HepG2 (cell line): ENCODE data around the gene LMF2. TPM values are rescaled to one million over a fixed set of nuclear protein-coding genes. Genes with fewer than 3 reads are reported as not detected.

ENCODE experiments used
- ATAC-seq: fragments of 200-7000 bp; cut with Tn5 transposase; 3 replicates; pipeline ENCODE4 v1.9.1; 2020; ENCODE audit warnings: mild to moderate bottlenecking, moderate library complexity
- BruUV-seq: library from RNA; stranded (reverse); fragments of 400-500 nt; replicated peaks from 2 replicates; lab custom pipeline; 2021; lab: Mats Ljungman, UMichigan
- CTCF ChIA-PET: fragments of 300-600 bp; formaldehyde crosslinking; extraction: SDS; loops from one replicate; lab custom pipeline; 2021; ENCODE audit warnings: low total read pairs, inconsistent platforms, low intra/inter-chr PET ratio; lab: Yijun Ruan, JAX
- POLR2A ChIA-PET: fragments of 350-600 bp; sonication (Branson Sonifier 250); formaldehyde crosslinking; loops from one replicate; lab custom pipeline; 2020; ENCODE audit warnings: antibody characterized with exemption, inconsistent platforms; lab: Yijun Ruan, JAX
- DNase-seq: peaks from one replicate; pipeline ENCODE4 v3.0.0-alpha.2; 2015; ENCODE audit warnings: low spot score
- FAIRE-seq: peaks from 3 replicates; lab custom pipeline; 2011; peaks lifted over from hg19 to GRCh38; lab: Jason Lieb, UNC
- H2AFZ ChIP-seq: one replicate; pipeline ENCODE4 v1.6.1; 2011; ENCODE audit warnings: low read length, inconsistent platforms
- H3K27ac ChIP-seq: fragments of 300-600 bp; 3 replicates; pipeline ENCODE4 v1.8.0; 2011; ENCODE audit warnings: mixed run types, mild to moderate bottlenecking, mixed read lengths, low read length, inconsistent platforms; ENCODE audit not compliant: insufficient read depth; ENCODE audit errors: extremely low read length
- H3K27me3 ChIP-seq, 2 experiments: fragments of 200-600 bp in 1 of 2; 2 replicates in 1 of 2; 3 replicates in 1 of 2; pipeline versions ENCODE4 v1.6.0 to v1.8.0; 2011; ENCODE audit warnings: low read length in 2 of 2, mild to moderate bottlenecking in 2 of 2, moderate library complexity in 2 of 2, inconsistent platforms in 1 of 2; ENCODE audit not compliant: insufficient read depth in 2 of 2, control insufficient read depth in 1 of 2
- H3K36me3 ChIP-seq, 2 experiments: fragments of 200-600 bp in 1 of 2; replicated peaks in 1 of 2; 2 replicates in 1 of 2; 3 replicates in 1 of 2; pipeline versions ENCODE4 v1.5.1 to v1.8.0; 2011; ENCODE audit warnings: low read length in 2 of 2, inconsistent platforms in 1 of 2; ENCODE audit not compliant: insufficient read depth in 2 of 2, control insufficient read depth in 1 of 2
- H3K4me1 ChIP-seq: 2 replicates; pipeline ENCODE4 v1.5.1; 2012; ENCODE audit warnings: low read length, inconsistent platforms; ENCODE audit not compliant: insufficient read depth
- H3K4me2 ChIP-seq: 2 replicates; pipeline ENCODE4 v1.6.0; 2011; ENCODE audit warnings: low read depth, low read length, inconsistent platforms
- H3K4me3 ChIP-seq, 3 experiments: fragments of 200-600 bp in 1 of 3; sonication (generic), shearing (Covaris generic) in 1 of 3; replicated peaks in 1 of 3; 2 replicates each; pipeline ENCODE4 v1.5.1; 2011 to 2016; ENCODE audit warnings: low read length in 3 of 3, inconsistent platforms in 2 of 3, low read depth in 2 of 3, mild to moderate bottlenecking in 2 of 3, control low read depth in 1 of 3, mixed read lengths in 1 of 3; ENCODE audit not compliant: insufficient read depth in 1 of 3
- H3K79me2 ChIP-seq: one replicate; pipeline ENCODE4 v1.6.1; 2011; ENCODE audit warnings: low read length, inconsistent platforms; ENCODE audit not compliant: insufficient read depth
- H3K9ac ChIP-seq: 2 replicates; pipeline ENCODE4 v1.6.0; 2011; ENCODE audit warnings: mild to moderate bottlenecking, low read depth, low read length, inconsistent platforms; ENCODE audit not compliant: insufficient read depth
- H3K9me3 ChIP-seq: 2 replicates; pipeline ENCODE4 v1.5.1; 2012; ENCODE audit warnings: mild to moderate bottlenecking, low read length
- H4K20me1 ChIP-seq: 2 replicates; pipeline ENCODE4 v1.6.0; 2011; ENCODE audit warnings: inconsistent platforms, mild to moderate bottlenecking, low read length, moderate library complexity; ENCODE audit not compliant: insufficient read depth
- ARID3A ChIP-seq: IDR thresholded peaks from 2 replicates; pipeline ENCODE4 v1.6.1; 2012; ENCODE audit warnings: low read depth, low read length, improper control_type of control experiment
- CSRNP2 ChIP-seq: sonication (generic); formaldehyde crosslinking; conservative IDR thresholded peaks from 2 replicates; pipeline ENCODE4 v1.8.0; 2022; ENCODE audit warnings: low read depth, missing genetic modification reagents
- HINFP ChIP-seq: sonication (generic); formaldehyde crosslinking; IDR thresholded peaks from 2 replicates; pipeline ENCODE4 v1.4.0; 2020; ENCODE audit warnings: low read depth, mild to moderate bottlenecking, missing genetic modification reagents
- MBD4 ChIP-seq: IDR thresholded peaks from 2 replicates; pipeline ENCODE4 v1.6.1; 2012; ENCODE audit warnings: low read length, inconsistent platforms, borderline replicate concordance
- NFYB ChIP-seq: sonication (generic); formaldehyde crosslinking; IDR thresholded peaks from 2 replicates; pipeline ENCODE4 v1.4.0; 2020; ENCODE audit warnings: missing genetic modification reagents
- PAWR ChIP-seq: sonication (generic); formaldehyde crosslinking; IDR thresholded peaks from 2 replicates; pipeline ENCODE4 v1.4.0; 2020; ENCODE audit warnings: missing genetic modification reagents, mild to moderate bottlenecking, borderline replicate concordance
- PCBP1 ChIP-seq: fragments of 200-400 bp; formaldehyde crosslinking; IDR thresholded peaks from 2 replicates; pipeline ENCODE4 v1.6.1; 2017; ENCODE audit warnings: mild to moderate bottlenecking, low read depth, low read length, borderline replicate concordance
- RNF219 ChIP-seq: sonication (generic); formaldehyde crosslinking; IDR thresholded peaks from 2 replicates; pipeline ENCODE4 v1.5.0; 2020; ENCODE audit warnings: mild to moderate bottlenecking, missing genetic modification reagents
- SETDB1 ChIP-seq: sonication (generic); formaldehyde crosslinking; IDR thresholded peaks from 2 replicates; pipeline ENCODE4 v1.5.1; 2020; ENCODE audit warnings: missing genetic modification reagents, mild to moderate bottlenecking, borderline replicate concordance
- THAP11 ChIP-seq: IDR thresholded peaks from 2 replicates; pipeline ENCODE4 v1.6.1; 2016; ENCODE audit warnings: missing biosample characterization, missing genetic modification reagents
- ZNF3 ChIP-seq: IDR thresholded peaks from 2 replicates; pipeline ENCODE4 v1.7.0; 2017; ENCODE audit warnings: inconsistent platforms
- ZNF556 ChIP-seq: sonication (generic); formaldehyde crosslinking; IDR thresholded peaks from 2 replicates; pipeline ENCODE4 v1.4.0; 2020; ENCODE audit warnings: mild to moderate bottlenecking, missing genetic modification reagents, borderline replicate concordance
- ZNF577 ChIP-seq: sonication (generic); formaldehyde crosslinking; IDR thresholded peaks from 2 replicates; pipeline ENCODE4 v1.4.0; 2020; ENCODE audit warnings: mild to moderate bottlenecking, low read depth, missing genetic modification reagents, borderline replicate concordance
- ZSCAN9 ChIP-seq: IDR thresholded peaks from 2 replicates; pipeline ENCODE4 v1.6.1; 2016; ENCODE audit warnings: borderline replicate concordance
- WGBS: methylation state at CpG from one replicate; pipeline ENCODE4 v1.1.6; 2017; ENCODE audit warnings: low lambda C conversion rate; 5-methylcytosine and 5-hydroxymethylcytosine counted together
- in situ Hi-C: cut with HindIII; loops from 2 replicates; pipeline ENCODE4 v1.10.0; 2017; ENCODE audit warnings: low pct_unique_long_range_greater_than_20kb; ENCODE audit not compliant: extremely low pct_ligation_motif_present
- intact Hi-C: fragments of 100-400 bp; cut with micrococcal nuclease; formaldehyde crosslinking; loops from one replicate; pipeline ENCODE4 v1.10.0; 2022; ENCODE audit not compliant: unreplicated experiment
- polyA plus RNA-seq, 8 experiments: library from polyadenylated mRNA; depleted of rRNA in 3 of 8; stranded (reverse) in 7 of 8; unstranded in 1 of 8; fragments of >200 nt; fragmentation: Illumina TruSeq in 4 of 8; extraction: Trizol in 4 of 8; gene quantifications; 2 replicates each; pipeline versions ENCODE4 v1.2.1 to v1.2.3, GENCODE V29; 2011 to 2016; ENCODE audit warnings: low read depth in 4 of 8, missing spikeins in 1 of 8, mixed read lengths in 1 of 8; ENCODE audit not compliant: insufficient read depth in 1 of 8
- total RNA-seq, 5 experiments: library from RNA; depleted of rRNA; stranded (reverse); fragments of >200 nt; fragmentation: Illumina TruSeq; extraction: Trizol; gene quantifications; 2 replicates each; pipeline ENCODE4 v1.2.3, GENCODE V29; 2016; ENCODE audit warnings: low read depth in 1 of 5

LMF2 gene
- total and polyA plus RNA-seq, 2 of the 13 experiments (the other 11 are each of a cell fraction or from before 2014, with no cell fraction given): 23.3 to 30.6 TPM

- TF ChIP-seq ZSCAN9: no peak
- TF ChIP-seq NFYB: 0 out of 2 replicates have a peak, but pooled peaks have one; percentile 17
Observed at GRCh38 chr22:50507421-50507990, at the start of gene LMF2 (continued).

- intact Hi-C loops (no loop called here), in situ Hi-C loops (no loop called here)
- Histone ChIP-seq H2AFZ (no peak overlapping the region), H3K4me1 (peaks cover 10% of the 10 kb centered on the region), H3K9me3 (no peaks in the 10 kb centered on the region), H3K9ac (no peak overlapping the region), H3K27ac (no peak overlapping the region), H3K36me3 (no peaks in the 10 kb centered on the region), H4K20me1 (no peaks in the 10 kb centered on the region), H3K4me3 (no peak overlapping the region), H3K4me2 (no peak overlapping the region), H3K27me3 (peaks cover 0 to 29% of the 10 kb centered on the region in 2 experiments; a peak in 2 of 5 replicates), H3K79me2 (no peaks in the 10 kb centered on the region)
- no peak for FAIRE-seq
- ChIA-PET CTCF (no interaction called here), POLR2A (interaction anchor here (1.0 to 1.1 kb wide), 2 partner anchors 10 to 27 kb away, joined by 3 read pairs; partner anchors contain the start of gene TYMP)
- no TSS peak for BruUV-seq
- WGBS: 55% methylated on average over 5 of the region's 5 CpGs
- DNase-seq: no peak
- no peak for ATAC-seq
- TF ChIP-seq ZNF3 (no peak), PCBP1 (no peak), RNF219 (no peak), PAWR (CRISPR knock-in tag) (no peak), ZNF556 (CRISPR knock-in tag) (no peak), ZNF577 (CRISPR knock-in tag) (no peak), HINFP (CRISPR knock-in tag) (no peak), CSRNP2 (CRISPR knock-in tag) (no peak), ARID3A (no peak), SETDB1 (CRISPR knock-in tag) (no peak), THAP11 (CRISPR knock-in tag) (no peak), MBD4 (no peak)
Observed at GRCh38 chr22:50556703-50557102, 49.2 kb upstream of the LMF2 start.
